ENCODE measurements around the gene MTOR. TPM values are rescaled to one million over a fixed set of nuclear protein-coding genes. Genes with fewer than 3 reads are reported as not detected.
A peak's percentile ranks its signal among the peaks of the same experiment; 100 is the strongest.
"Not testable (repeated sequence)": the region's sequence is repeated elsewhere in the genome, so short reads cannot be mapped to it uniquely, and the experiment has no call there.

MTOR gene
- total and polyA plus RNA-seq, 9 donors: 11.7 to 32.4 (median 21.3) TPM

DNA sequence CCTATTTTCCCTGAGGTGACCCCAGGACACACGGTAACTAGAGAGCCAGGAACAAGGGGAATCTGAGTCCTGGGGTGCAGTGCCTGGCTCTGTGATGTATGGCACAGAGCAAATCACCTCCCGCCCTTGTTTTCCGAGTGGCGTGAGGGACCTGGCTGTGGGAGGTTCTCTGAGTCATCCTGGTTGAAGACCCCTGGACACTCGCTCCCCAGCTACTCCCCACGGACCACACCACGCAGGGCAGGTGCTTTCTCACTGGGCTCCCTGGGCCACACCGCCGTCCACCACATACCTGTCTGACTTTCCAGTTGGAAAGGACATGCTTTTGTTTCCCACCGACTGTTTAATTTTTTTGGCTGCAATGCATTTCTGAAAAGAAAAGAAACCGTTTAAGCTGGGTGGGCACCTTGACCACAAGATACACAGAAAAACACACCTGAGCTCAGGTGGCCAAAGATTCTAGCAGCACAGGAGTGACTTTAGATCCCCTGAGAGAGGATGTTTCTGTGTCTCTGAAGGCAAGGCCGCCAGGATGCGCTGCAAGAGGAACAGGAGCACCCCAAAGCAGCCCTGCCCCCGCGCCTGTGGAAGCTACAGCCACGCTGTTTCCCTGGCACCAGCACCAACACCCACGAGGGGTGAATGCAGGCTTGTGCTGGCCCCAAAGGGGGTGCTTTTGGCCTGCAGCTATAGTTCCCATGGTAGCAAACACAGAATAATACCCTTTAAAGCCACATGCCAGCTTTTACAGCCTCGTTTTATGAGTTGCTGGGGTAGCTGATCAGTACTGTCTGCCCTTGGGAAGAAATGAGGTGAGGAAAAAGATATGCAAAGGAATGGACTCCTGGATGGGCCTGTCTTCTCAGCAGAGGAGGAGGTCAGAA is 194.4 kb downstream of the MTOR start:
- H3K9me3 ChIP-seq: peaks cover 0 to 4% of the 10 kb centered on the region in 2 donors
- no peak overlapping the region for H3K27ac ChIP-seq
- TF ChIP-seq POLR2A (IDR thresholded peaks at IDR 0.05): no peak
- DNase-seq: peak in 2 of 5 donors; percentile 3 to 19
- H3K27me3 ChIP-seq: no peaks in the 10 kb centered on the region
- H3K4me3 ChIP-seq: no peak overlapping the region
- H3K36me3 ChIP-seq: no peaks in the 10 kb centered on the region
- 82 to 85% (median 83%) methylated on average over 18 of the region's 18 CpGs for WGBS, 3 donors
- no peaks in the 10 kb centered on the region for H3K4me1 ChIP-seq (ENCODE audit: insufficient read depth)
- intact Hi-C loops (cut with DNase I): no loop called here

GRCh38 chr1:11065796-11066195 is 196.6 kb downstream of the MTOR start:
- TF ChIP-seq EP300 (IDR thresholded peaks at IDR 0.05): no peak
- TF ChIP-seq POLR2A (IDR thresholded peaks at IDR 0.05): no peak
- TF ChIP-seq, protein P1, sequence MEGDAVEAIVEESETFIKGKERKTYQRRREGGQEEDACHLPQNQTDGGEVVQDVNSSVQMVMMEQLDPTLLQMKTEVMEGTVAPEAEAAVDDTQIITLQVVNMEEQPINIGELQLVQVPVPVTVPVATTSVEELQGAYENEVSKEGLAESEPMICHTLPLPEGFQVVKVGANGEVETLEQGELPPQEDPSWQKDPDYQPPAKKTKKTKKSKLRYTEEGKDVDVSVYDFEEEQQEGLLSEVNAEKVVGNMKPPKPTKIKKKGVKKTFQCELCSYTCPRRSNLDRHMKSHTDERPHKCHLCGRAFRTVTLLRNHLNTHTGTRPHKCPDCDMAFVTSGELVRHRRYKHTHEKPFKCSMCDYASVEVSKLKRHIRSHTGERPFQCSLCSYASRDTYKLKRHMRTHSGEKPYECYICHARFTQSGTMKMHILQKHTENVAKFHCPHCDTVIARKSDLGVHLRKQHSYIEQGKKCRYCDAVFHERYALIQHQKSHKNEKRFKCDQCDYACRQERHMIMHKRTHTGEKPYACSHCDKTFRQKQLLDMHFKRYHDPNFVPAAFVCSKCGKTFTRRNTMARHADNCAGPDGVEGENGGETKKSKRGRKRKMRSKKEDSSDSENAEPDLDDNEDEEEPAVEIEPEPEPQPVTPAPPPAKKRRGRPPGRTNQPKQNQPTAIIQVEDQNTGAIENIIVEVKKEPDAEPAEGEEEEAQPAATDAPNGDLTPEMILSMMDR (IDR thresholded peaks at IDR 0.05): no peak
- DNase-seq: no peak
- Histone ChIP-seq H3K4me1 (ENCODE audit: insufficient read depth) (peaks cover 8% of the 10 kb centered on the region), H3K36me3 (no peaks in the 10 kb centered on the region), H3K9me3 (peaks cover 0 to 4% of the 10 kb centered on the region in 2 donors), H3K4me3 (no peak overlapping the region), H3K27me3 (no peaks in the 10 kb centered on the region), H3K27ac (no peak overlapping the region)
- intact Hi-C loops (cut with DNase I): no loop called here
- WGBS, 3 donors: 95 to 100% (median 97%) methylated on average over 1 of the region's 1 CpG

DNA sequence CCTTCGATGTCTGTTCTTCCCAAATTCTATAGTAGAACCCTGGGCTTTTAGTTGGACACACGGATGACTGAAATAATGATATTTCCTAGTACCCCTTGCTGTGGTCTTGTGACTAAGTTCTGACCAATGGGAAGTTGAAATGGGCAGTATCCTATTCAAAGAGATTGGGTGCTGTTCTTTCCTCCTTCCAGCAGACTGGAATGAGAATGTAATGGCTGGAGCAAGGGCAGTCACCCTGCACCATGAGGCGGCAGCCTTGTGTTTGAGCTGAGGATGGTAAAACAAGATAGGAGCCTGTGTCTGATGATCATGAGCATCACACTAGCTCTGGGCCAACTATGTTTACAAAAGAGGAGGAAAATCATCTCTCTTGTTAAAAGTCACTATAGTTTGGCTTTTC is 197.4 kb downstream of the MTOR start:
- no peaks in the 10 kb centered on the region for H3K27me3 ChIP-seq
- WGBS, 3 donors: 96 to 99% (median 96%) methylated on average over 3 of the region's 3 CpGs

DNA sequence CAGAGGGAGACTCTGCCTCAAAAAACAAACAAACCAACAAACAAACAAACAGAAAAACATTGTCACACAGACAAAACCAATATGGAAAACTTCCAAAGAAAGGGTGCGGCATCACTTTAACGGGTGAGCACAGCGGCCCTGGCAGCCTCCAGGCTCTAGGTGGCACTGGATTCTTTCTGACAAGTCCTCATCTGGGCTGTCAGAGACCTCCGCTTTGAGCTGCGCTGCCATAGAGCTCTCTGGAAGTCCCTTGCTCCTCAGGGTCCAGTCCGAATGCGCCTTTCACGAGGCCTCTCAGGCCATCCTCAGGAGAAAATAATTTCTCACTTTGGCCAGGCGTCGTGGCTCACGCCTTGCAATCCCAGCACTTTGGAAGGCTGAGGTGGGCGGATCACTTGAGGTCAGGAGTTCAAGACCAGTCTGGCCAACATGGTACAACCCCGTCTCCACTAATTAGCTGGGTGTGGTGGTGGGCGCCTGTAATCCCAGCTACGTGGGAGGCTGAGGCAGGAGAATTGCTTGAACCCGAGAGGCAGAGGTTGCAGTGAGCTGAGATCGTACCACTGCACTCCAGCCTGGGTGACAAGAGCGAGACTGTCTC is 198.3 kb downstream of the MTOR start:
- peaks cover 13% of the 10 kb centered on the region for H3K4me1 ChIP-seq (ENCODE audit: insufficient read depth)
- H3K9me3 ChIP-seq; DNase-seq; H3K27me3 ChIP-seq; H3K36me3 ChIP-seq; H3K4me3 ChIP-seq; H3K27ac ChIP-seq; intact Hi-C loops (cut with DNase I): not testable (repeated sequence)
- 79 to 85% (median 80%) methylated on average over 18 of the region's 18 CpGs for WGBS, 3 donors

More for the DNA sequence above, 197.4 kb downstream of the MTOR start:
- H3K4me1 ChIP-seq (ENCODE audit: insufficient read depth): peaks cover 9% of the 10 kb centered on the region
- no peak overlapping the region for H3K27ac ChIP-seq
- H3K4me3 ChIP-seq: no peak overlapping the region
- TF ChIP-seq, protein P1 (IDR thresholded peaks at IDR 0.05): no peak
- TF ChIP-seq EP300 (IDR thresholded peaks at IDR 0.05) (no peak), POLR2A (IDR thresholded peaks at IDR 0.05) (no peak)
- peaks cover 0 to 4% of the 10 kb centered on the region in 2 donors for H3K9me3 ChIP-seq
- no peak for DNase-seq
- intact Hi-C loops (cut with DNase I): no loop called here
- H3K36me3 ChIP-seq: no peaks in the 10 kb centered on the region

- Histone ChIP-seq H3K4me1 (ENCODE audit: insufficient read depth) (peaks cover 18% of the 10 kb centered on the region), H3K4me3 (no peak overlapping the region), H3K27me3 (no peaks in the 10 kb centered on the region), H3K36me3 (no peaks in the 10 kb centered on the region), H3K9me3 (peaks cover 0 to 4% of the 10 kb centered on the region in 2 donors), H3K27ac (no peak overlapping the region)
- WGBS, 3 donors: 57 to 75% (median 72%) methylated on average over 3 of the region's 3 CpGs
- TF ChIP-seq POLR2A (IDR thresholded peaks at IDR 0.05) (no peak), EP300 (IDR thresholded peaks at IDR 0.05) (no peak)
- TF ChIP-seq, protein P1 (IDR thresholded peaks at IDR 0.05): no peak
- intact Hi-C loops (cut with DNase I): no loop called here
- DNase-seq: no peak
These were observed 199.4 kb downstream of the MTOR start for GRCh38 chr1:11062965-11063401.

Data from ovary (tissue), 9 donors.